ENCODE measurements around the gene NUDT8.
"Not testable (repeated sequence)": the region's sequence is repeated elsewhere in the genome, so short reads cannot be mapped to it uniquely, and the experiment has no call there.

The NUDT8 gene

DNA sequence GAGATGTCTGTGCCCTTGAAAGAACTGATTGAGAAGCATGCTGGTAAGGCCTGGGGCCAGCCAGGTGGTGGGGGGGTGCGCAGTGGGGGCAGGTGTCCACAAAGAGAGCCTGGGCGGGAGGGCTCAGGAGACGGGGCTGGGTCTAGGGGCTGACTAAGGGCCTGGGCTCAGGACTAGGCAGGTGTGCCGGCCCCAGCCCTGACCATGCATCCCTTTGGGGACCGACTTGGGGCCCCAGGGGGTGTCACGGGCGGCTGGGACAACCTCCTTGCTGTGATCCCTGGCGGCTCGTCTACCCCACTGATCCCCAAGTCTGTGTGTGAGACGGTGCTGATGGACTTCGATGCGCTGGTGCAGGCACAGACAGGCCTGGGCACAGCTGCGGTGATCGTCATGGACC, 18.6 kb downstream of the NUDT8 start:
- no peak for DNase-seq

DNA sequence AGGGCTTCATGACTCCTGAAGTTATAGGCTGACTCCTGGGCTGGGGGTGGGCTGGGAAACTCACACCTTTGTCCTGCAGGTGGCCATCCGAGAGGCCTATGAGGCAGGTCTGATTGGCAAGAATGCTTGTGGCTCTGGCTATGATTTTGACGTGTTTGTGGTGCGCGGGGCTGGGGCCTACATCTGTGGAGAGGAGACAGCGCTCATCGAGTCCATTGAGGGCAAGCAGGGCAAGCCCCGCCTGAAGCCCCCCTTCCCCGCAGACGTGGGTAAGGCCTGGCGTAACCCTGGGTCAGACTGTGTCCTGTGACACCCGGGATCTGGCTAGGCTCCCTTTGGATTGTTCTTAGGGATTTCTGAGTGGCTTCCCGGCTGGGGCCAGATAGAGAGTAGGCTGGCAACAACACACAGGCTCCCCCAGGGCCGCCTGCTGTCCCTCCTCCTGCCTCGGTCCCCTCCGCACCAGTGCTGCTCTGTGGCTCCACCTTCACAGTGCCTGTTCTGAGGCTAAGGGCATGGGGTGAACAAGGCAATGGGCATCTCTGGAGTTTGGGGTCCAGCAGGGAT, 19.4 kb downstream of the NUDT8 start:
- DNase-seq = no peak

DNA sequence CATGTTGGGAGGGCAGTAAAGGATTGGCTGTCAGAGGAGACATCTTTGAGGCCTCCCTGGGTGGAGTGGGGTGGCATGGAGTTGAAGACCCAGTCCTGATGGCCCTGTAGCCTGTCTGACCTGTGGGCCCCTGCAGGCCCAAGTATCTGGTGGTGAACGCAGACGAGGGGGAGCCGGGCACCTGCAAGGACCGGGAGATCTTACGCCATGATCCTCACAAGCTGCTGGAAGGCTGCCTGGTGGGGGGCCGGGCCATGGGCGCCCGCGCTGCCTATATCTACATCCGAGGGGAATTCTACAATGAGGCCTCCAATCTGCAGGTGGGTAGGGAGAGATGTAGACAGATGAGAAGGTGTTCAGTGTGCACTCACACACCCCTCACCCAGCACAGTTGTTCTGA, 20.4 kb downstream of the NUDT8 start:
- DNase-seq = no peak

DNA sequence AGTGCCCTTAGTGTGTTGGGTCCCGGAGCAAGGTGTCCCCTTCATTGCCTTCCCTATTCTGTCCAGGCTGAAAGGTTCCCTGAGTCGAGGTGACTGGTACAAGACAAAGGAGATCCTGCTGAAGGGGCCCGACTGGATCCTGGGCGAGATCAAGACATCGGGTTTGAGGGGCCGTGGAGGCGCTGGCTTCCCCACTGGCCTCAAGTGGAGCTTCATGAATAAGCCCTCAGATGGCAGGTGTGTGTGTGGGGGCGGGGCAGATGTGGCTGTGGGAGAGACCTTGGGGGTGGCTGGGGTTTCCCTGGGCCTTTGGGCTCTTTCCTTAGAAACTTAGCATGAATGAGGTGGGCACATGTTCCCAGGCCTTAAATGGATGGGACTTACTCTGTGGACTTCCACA, 21.3 kb downstream of the NUDT8 start:
- no peak for DNase-seq

DNA sequence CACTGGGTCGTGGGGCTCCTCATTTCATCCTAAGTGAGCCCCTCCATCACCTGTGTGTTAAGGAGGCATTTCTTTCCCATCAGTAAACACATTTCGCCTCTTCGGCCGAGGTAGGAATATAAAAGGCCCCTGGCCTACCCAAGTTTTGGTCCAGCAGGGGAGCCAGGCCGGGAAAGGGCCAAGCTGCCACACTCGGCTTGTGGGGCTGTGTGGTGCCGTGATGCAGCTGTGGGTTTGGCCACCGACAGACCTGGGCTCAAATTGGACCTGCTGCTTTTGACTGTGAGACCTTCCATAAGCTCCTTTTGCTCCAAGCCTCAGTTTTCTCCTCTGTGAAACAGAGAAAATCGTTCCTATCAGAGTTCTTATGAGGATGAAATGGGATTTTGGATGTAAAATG, 22.2 kb downstream of the NUDT8 start:
- DNase-seq = no peak

DNA sequence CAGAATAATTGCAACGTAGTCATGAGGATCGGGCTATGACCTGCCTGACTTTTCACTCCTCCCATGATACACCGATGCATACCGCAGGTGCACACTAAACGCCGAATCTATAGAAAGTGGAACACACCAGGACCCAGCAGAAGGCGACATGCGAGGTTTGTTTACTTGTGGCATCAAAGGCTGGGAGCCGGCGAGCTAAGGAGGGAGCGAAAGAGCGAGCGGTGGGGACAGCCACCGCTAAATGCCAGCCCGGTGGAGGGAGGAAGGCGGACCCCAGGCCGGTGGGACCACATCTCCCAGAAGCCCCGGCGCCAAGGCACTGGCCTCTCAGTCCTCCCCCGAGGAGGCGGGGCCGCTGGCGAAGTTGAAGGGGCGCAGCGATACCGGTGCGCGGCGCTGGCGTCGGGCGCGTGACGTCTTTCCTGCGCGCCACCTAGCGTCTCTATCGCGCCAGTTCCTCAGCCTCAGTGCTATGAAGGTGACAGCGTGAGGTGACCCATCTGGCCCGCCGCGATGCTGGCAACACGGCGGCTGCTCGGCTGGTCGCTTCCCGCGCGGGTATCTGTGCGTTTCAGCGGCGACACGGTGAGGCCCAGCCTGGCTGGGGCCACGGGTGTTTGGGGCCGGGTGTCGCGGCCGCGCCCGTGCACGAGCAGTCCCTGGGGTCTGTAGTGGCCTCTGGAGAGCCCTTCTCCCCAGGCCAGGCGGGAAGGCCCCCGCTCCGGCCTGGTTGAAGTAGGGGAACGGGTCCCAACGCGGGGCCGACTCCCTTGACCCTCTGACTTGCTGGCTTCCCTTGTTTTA, 23.0 kb downstream of the NUDT8 start, which contains the start of gene NDUFV1:
TSS of gene NDUFV1 (plus strand) at position 445 of the 804 bp plus-strand sequence. CDS start at position 514, 69 bp downstream.
- DNase-seq = peak; percentile 51

DNA sequence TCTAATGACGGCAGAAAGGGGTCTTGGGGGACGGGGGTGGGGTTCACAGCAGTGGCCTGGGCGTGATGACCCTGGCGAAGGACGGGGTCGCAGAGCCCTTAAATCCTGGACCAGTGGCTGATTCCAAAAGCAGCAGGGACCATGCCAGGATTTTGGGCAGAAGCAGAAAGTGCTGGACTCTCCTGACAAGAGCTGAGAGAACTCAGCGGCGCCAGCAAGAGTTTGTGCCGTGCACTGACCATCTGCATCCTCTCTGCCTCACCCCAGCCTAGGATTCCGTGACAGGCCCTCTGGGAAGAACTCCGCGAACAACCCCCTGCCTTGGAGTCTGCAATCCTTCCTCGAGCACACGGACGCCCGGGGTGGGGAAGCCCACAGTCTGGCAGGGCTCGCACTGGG, 23.6 kb downstream of the NUDT8 start:
- DNase-seq = no peak

DNA sequence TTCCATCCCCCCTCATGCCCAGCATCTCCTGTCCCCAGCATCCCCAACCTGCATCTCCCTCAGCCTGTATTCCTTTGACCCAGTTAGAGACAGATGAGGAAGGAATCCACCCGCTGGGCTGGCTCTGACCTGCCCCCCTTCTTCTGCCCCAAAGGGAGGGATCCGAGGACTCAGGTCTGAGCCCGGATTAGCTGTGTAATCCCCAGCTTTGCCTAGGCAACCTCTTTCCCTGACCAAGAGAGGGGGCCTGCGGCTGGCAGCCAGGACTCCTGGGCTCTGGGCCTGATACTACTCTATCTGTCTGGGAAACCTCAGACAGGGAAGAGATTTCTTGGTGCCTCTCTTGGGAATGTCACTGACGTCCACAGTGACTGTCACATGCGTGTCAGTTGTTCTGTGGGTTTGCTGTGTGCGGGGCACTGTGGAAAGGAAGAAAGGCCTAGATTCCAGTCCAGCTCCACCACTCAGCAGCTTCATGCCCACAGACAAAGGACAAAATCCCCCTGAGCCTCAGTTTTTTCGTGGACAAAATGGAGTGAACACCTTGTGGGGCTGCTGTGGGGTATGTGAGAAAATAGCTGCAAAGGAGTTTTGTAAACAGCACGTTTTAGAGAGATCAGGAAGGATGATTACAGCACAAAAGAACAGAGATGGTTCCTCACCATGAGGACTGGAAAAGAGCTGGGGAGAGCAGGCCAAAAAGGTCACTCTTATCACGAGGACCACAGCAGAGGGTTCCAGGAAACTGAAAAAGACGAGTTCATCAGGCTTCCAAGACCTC, 24.3 kb downstream of the NUDT8 start:
- no peak for DNase-seq

DNA sequence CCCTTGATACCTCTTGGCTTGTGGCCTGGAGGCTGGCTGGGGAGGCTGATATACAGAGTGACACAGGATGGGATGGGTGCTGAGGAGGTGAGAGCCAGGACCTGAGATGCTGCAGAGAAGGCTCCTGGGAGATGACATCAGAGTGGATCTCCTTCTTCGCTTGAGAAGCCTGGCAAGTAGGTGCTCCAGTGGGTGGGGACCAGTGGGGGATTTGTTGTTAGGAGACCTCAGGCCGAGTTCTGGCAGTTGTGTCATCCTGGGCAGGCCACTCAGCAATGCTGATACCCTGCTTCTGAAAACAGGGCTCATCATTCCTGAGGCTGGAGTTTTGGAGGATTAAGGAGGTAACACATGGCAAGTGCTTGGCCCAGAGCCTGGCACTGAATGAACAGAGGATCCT, 24.9 kb downstream of the NUDT8 start:
- DNase-seq = no peak

DNA sequence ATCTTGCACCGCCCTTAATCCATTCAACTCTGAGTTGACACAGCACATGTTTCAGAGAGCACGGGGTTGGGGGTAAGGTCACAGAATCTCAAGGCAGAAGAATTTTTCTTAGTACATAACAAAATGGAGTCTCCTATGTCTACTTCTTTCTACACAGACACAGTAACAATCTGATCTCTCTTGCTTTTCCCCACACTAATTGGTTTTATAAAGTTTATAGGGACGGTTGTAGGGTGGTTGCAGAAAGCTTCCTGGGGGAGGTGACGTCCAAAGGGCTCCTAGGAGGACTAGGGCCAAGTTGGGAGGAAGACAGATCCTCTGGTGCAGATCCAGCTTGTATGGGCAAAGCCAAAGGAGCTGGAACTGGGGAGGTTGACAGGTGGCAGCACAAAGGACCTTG, 25.6 kb downstream of the NUDT8 start:
- not testable (repeated sequence) for DNase-seq

DNA sequence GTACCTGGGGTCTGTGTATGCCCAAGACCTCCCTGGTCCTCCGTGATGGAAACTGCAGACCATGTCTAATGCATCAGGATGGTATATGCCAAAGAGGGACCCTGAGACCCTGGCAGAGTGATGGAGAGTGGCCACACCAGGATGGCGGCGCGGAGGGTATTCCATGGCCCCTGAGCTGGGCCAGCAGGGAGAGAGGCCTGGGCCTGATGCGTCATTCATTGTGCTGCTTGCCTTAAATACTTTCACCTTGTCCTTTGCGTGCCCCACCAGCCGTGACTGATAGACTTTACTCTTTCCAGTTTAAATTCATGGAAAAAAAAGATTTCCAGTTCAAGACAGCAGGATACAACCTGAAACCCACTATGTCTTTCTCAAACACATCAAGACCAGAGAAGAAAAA, 28.6 kb downstream of the NUDT8 start:
- no peak for DNase-seq

DNA sequence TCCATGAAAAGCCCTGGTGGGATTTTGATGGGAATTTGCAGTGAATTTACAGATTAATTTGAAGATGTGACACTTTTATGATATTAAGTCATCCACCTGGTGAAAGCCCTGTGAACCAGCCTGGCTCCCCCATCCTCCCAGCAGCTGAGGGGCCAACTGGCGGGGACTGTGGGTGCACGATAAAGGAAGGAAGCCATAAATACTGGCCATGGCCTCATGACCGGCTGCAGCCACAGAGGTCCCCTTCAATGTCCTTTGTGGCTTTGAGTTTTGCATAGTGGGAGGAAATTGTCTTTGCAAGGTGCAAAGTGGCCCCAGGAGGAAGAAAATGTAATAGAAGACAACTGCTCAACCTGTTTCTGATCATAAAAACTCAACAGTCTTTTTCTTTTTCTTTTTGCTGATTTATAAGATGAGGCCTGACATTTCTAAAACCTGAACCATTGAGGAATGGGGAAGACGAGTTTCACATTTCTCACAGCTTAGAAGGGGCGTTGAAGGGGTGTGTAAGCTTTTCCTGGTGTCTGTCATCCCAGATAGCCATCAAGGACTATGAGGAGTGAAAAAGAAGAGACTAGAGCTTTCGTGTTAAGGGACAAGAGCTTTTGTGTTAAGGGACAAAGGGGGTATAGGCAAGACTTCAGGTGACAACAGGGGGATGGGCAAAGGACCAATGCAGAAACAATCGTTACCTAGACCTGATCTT, 29.3 kb downstream of the NUDT8 start:
- no peak for DNase-seq

DNA sequence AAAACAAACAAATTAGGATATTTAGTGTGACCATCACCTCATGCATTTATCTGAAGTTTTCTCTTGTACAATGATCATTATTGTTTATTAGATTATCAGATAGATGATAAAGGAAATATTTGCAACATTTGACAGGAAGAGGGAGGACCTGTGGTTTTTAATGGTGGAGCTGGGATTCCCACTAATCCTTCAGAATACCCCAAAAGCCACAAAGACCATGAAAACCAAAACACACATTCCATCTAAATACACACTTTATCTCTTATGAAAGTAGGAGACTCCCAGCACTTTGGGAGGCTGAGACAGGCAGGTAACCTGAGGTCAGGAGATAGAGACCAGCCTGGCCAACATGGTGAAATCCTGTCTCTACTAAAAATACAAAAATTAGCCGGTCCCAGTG, 30.6 kb downstream of the NUDT8 start:
- DNase-seq = no peak

DNA sequence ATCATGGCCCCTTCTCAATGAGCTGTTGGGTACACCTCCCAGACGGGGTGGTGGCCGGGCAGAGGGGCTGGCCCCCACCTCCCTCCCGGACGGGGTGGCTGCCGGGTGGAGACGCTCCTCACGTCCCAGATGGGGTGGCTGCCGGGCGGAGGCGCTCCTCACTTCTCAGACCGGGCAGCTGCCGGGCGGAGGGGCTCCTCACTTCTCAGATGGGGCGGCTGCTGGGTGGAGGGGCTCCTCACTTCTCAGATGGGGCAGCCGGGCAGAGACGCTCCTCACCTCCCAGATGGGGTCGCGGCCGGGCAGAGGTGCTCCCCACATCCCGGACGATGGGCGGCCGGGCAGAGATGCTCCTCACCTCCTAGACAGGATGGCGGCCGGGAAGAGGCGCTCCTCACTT, 31.8 kb downstream of the NUDT8 start:
- not testable (repeated sequence) for DNase-seq

DNA sequence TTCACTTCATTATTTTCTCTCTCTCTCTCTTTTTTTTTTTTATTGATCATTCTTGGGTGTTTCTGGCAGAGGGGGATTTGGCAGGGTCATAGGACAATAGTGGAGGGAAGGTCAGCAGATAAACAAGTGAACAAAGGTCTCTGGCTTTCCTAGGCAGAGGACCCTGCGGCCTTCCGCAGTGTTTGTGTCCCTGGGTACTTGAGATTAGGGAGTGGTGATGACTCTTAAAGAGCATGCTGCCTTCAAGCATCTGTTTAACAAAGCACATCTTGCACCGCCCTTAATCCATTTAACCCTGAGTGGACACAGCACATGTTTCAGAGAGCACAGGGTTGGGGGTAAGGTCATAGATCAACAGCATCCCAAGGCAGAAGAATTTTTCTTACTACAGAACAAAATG, 32.3 kb downstream of the NUDT8 start:
- DNase-seq = not testable (repeated sequence)

DNA sequence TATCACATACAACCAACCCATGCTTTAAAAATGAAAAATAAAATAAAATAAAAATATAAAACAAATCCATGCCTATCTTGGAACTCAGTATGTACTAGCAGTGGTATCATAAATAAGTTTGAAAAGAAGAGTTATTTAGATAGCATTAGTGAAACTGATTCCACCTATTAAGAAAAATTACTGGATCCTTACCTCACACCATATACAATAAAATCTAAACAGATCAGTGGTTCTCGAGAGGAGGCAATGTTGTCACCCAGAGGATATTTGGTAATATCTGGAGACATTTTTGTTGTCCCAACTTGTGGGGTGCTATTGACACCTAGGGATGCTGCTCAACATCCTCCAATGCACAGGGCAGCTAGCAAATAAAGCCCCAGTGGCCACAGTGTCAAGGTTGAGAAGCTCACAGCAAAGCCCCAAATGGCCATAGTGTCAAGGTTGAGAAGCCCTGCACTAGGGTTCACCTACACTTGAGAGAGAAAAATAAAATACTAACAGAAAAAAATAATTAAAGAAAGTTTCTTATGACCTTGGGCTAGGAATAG, 32.9 kb downstream of the NUDT8 start:
- DNase-seq = no peak

DNA sequence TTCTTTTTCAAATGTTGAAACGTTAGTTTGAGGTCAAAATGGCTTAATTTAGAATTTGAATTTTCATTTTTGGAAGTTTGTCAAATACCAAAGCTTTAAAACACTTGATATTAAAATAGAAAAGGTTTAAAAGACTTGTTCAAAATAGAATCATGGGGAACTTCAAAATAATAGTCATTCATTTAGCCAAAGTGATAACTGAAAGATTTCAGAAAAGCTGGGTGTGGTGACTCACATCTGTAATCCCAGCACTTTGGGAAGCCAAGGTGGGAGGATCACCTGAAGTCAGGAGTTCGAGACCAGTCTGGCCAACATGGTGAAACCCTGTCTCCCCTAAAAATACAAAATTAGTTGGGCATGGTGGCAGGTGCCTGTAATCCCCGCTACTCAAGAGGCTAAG, 35.3 kb downstream of the NUDT8 start:
- no peak for DNase-seq

DNA sequence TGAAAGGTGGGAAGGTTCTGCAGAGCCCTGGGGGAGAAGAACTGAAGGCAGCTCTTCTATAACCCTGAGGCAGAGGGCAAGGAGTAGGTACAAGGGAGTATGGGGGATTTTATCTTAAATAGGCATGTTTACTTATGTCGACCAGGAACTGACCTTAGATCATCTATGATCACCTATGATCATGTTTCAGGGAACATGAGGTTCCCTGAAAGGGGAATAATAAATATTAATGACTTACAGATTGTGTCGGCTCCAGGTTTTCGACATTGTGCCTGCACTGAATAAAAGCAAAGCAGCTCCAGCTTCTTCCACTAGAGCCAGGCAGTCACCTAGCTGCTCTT, 36.2 kb downstream of the NUDT8 start:
- no peak for DNase-seq

DNA sequence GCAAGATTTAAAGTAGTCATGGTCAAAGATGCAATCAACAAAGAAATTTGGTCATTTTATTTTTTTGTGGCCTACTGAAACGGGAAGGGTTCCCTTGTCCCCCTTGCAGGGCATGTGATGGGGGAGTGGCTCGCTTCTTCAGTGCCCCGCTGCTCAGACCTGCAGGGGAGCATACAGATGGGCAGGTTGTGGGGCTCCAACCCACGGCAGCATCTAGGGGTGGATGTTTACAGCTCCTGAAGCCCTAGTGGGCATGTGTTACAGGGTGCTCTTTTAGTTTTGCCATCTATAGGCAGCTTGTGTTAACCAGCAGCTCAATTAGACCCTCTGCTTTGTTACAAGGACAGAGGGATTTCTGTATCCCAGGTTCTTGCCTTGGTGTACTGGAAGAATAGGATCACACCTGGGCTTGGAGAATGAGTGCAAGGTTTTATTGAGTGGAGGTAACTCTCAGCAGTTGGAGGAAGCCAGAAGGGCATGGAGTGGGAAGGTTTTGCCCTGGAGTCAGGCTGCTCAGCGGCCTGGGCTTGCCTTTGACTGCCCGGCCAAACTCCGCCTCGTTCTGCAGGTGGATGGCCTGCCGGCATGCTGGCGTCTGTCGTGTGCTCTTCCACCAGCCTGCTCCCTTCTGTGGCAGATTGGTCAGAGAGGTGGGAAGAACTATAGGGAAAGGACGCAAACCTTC, 36.7 kb downstream of the NUDT8 start:
- no peak for DNase-seq

DNA sequence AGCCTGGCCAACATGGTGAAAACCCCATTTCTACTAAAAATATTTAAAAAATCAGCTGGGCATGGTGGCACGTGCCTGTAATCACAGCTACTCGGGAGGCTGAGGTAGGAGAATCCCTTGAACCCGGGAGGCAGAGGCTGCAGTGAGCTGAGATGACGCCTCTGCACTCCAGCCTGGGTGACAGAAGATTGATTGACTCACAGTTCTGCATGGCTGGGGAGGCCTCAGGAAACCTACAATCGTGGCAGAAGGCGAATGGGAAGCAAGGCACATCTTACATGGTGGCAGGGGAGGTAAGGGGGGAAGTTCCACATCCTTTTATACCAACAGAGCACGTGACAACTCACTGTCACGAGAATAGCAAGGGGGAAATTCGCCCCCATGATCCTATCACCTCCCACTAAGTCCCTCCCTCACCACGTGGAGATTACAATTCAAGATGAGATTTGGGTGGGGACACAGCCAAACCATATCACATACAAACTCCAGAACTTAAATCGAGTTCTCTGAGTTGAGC, 40.8 kb downstream of the NUDT8 start:
- not testable (repeated sequence) for DNase-seq

DNA sequence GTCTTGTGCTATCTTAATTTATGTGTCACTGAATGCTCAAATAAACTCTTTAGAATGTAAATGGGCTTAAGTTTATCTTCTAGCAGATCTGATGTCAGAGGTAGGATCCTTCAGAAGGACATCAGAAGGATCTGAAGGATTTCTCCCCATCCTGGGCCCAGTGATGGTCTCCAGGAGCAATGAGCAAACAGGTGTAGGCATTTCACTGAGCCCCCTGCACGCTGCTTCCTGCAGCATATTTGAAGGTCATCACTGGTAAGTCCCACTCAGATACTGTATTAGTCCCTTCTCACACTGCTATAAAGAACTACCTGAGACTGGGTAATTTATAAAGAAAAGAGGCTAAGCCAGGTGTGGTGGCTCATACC, 41.6 kb downstream of the NUDT8 start:
- DNase-seq = no peak

DNA sequence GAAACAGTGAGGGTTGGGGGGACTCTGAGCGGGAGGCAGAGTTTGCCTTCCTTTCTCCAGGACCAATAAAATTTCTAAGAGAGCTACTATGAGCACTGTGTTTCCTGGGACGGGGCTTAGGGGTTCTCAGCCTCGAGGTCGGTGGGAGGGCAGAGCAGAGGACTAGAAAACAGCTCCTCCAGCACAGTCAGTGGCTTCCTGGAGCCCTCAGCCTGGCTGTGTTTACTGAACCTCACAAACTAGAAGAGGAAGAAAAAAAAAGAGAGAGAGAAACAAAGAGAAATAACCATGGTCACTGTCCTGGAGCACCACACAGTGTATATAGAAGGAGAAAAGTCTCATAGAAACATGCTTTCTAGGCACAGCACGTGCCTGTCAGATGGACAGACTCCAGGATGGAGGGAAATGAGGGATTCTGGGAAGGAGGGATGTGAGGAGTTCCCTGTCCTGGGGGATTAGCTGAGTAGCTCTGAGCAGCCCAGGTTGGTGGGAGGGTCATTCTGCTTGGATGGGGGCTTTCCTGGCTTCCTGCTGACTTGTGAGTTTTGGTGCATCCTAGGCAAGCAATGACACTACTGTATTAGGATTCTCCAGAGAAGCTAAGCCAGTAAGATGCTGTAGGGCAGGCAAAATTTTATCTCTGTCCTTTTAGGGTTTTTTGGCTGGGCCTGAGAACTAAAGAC, 43.0 kb downstream of the NUDT8 start:
- no peak for DNase-seq
